ENCODE measurements around the gene GALNS.
A peak's percentile ranks its signal among the peaks of the same experiment; 100 is the strongest.

Gene GALNS

DNA sequence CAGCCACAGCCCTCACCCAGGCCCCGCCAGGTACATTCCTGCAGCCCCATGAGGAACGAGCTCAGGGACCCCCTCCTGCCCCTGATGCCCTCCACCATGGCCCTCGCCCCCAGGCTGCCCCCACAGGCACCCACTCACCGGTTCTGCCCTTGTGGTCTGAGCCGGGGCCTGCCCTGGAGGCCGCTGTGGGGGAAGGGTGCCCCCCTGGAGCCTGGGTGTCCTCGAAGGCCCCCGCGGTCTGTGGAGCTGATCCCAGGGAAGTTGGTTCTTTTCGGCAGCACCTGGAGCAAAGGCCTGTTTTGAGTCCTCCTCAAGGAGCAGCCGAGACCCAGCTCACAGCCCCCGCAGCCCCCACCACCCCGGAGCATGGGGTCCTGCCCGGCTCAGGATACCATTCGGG, 7.4 kb upstream of the GALNS start:
- in situ Hi-C loops (cut with MboI; ENCODE audit: low sequenced_read_pairs, unreplicated experiment), result no loop called here
- TF ChIP-seq, protein P1, sequence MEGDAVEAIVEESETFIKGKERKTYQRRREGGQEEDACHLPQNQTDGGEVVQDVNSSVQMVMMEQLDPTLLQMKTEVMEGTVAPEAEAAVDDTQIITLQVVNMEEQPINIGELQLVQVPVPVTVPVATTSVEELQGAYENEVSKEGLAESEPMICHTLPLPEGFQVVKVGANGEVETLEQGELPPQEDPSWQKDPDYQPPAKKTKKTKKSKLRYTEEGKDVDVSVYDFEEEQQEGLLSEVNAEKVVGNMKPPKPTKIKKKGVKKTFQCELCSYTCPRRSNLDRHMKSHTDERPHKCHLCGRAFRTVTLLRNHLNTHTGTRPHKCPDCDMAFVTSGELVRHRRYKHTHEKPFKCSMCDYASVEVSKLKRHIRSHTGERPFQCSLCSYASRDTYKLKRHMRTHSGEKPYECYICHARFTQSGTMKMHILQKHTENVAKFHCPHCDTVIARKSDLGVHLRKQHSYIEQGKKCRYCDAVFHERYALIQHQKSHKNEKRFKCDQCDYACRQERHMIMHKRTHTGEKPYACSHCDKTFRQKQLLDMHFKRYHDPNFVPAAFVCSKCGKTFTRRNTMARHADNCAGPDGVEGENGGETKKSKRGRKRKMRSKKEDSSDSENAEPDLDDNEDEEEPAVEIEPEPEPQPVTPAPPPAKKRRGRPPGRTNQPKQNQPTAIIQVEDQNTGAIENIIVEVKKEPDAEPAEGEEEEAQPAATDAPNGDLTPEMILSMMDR (IDR thresholded peaks at IDR 0.05; ENCODE audit: borderline replicate concordance, control extremely low read depth, extremely low read depth, insufficient read depth, missing control alignments), result no peak
- no peak for DNase-seq (ENCODE audit: low spot score)

DNA sequence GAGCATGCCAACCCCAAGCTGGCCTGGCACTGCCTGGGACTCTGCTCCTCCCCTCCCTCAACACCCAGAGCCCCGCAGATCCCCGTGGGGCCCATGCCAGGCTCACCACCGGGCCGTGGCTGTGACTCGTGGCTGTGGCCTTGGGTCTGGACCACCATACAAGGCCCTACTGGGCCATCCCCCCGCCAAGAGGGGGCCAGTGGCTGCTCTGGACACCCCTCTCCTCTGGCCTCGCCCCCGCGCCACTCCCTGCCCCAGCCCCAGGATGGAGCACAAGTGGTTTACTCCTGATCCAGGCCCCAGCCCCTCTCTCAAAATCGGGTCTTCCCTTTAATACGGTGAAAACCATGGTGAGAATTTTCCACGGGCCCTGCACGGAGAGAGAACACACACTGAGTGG, 6.7 kb upstream of the GALNS start:
- TF ChIP-seq, protein P1 (IDR thresholded peaks at IDR 0.05; ENCODE audit: borderline replicate concordance, control extremely low read depth, extremely low read depth, insufficient read depth, missing control alignments), result no peak
- no peak for DNase-seq (ENCODE audit: low spot score)
- in situ Hi-C loops (cut with MboI; ENCODE audit: low sequenced_read_pairs, unreplicated experiment), result no loop called here

DNA sequence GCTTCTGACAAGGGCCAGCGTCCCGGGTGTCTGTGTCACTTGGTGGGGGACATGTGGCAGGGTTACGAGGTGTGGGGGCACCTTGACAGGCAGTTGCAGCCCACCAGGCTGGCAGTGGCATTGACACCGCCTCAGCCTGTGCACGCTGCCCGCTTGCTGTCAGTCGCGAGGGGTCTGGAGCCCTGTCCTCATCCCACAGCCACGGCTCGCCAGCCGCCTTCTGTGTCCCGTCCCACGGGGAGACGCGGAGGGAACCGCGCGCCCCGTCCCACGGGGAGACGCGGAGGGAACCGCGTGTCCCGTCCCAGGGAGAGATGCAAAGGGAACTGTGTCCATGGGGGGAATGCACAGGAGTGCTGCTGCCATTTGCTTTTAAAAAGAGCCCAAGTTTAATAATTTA, 6.2 kb upstream of the GALNS start:
- in situ Hi-C loops (cut with MboI; ENCODE audit: low sequenced_read_pairs, unreplicated experiment), result no loop called here
- no peak for DNase-seq (ENCODE audit: low spot score)
- TF ChIP-seq, protein P1 (IDR thresholded peaks at IDR 0.05; ENCODE audit: borderline replicate concordance, control extremely low read depth, extremely low read depth, insufficient read depth, missing control alignments), result no peak

DNA sequence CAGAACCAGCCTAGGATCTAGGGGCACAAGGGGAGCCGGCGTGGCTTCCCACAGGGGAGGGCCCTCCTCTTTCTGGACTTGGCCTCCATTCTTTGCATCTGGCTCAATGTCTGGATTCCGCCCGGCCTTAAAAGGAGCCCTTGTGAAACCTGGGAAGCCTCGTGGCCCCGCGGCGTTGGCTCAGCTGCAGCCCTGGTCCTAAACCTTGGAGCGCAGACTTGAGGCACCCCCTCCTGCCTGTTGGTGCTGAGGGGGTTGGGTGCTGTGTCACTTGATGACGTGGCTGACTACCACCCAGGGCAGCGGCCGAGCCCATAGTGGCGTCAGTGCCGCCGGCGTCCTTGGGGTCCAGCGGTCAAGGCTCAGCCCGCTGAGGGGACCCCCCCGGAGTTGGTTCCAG, 4.6 kb upstream of the GALNS start:
- DNase-seq (ENCODE audit: low spot score), result no peak
- in situ Hi-C loops (cut with MboI; ENCODE audit: low sequenced_read_pairs, unreplicated experiment), result no loop called here
- TF ChIP-seq, protein P1 (IDR thresholded peaks at IDR 0.05; ENCODE audit: borderline replicate concordance, control extremely low read depth, extremely low read depth, insufficient read depth, missing control alignments), result no peak

DNA sequence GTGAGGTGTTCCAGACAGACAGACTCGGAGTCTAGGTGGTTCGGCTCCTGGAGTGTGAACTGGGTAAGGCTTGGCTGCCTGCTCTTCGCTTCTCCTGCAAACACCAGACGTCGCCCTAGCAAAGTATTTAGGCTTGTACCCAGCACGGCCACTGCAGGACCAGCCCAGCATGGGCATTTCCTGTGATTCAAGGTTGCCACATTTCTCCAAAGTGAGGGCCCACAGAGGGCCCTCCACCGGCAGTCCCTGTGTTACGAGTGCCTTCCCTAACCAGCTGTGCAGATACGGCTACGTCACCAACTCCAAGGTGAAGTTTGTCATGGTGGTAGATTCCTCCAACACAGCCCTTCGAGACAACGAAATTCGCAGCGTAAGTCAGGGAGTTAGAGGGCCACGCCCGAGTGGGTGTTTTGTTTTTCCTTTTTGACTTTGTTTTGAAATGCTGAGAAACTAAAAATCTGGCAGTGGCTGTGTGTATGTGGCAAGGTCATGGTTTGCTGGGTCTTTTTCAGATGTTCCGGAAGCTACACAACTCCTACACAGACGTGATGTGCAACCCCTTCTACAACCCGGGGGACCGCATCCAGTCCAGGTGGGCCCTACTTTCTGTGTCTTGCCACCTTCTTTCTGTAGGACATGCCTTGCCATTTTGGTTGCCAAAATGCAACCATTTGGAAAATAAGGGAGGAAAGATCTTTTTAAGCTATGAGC, 2.8 kb upstream of the GALNS start:
- TF ChIP-seq, protein P1 (IDR thresholded peaks at IDR 0.05; ENCODE audit: borderline replicate concordance, control extremely low read depth, extremely low read depth, insufficient read depth, missing control alignments), result no peak
- no peak for DNase-seq (ENCODE audit: low spot score)
- in situ Hi-C loops (cut with MboI; ENCODE audit: low sequenced_read_pairs, unreplicated experiment), result no loop called here

DNA sequence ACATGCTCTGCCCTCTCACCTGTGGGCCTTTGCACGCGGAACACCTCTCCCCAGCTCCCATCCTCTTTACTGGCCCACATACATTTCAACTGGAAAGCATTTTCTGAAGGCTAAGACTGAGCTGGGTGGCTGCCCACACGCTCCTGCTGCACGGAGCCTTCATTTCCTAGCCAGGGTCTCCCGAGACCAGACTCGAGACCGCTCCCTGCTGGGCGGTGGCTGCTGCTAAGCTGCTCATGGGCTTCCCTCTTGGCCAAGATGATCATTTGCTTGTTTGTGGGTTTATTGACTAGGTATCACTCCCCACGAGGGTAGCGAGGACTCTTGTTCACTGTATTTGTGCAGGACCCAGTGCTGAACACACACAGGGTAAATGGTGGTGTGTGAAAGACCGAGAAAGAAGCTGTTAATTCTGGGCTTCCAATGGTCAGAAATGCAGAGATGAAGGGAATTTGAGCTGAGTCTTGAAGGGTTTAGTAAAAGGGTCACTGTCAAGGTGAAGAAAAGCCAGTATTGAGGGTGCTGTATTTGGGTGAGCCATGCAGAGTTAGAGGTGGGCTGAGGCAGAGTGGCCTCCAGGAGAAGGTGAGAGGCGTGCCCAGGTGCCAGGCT, 1.1 kb upstream of the GALNS start:
- in situ Hi-C loops (cut with MboI; ENCODE audit: low sequenced_read_pairs, unreplicated experiment), result no loop called here

More for the DNA sequence above, 1.1 kb upstream of the GALNS start:
- TF ChIP-seq, protein P1 (IDR thresholded peaks at IDR 0.05; ENCODE audit: borderline replicate concordance, control extremely low read depth, extremely low read depth, insufficient read depth, missing control alignments), result peak; percentile 68
- peak; percentile 91 for DNase-seq (ENCODE audit: low spot score)
